Neural cell (in vitro differentiated cells): Measurements from ENCODE around the gene DAGLA. TPM values are rescaled to one million over a fixed set of nuclear protein-coding genes. Genes with fewer than 3 reads are reported as not detected.

Experiments
- H2AFZ ChIP-seq: fragments of 200-600, 300-800 bp; sonication (generic), shearing (Covaris generic); 2 replicates; pipeline ENCODE4 v1.6.0; 2014; ENCODE audit warnings: low read depth, mild to moderate bottlenecking, antibody characterized with exemption, low read length, moderate library complexity
- H3F3A ChIP-seq: fragments of 200-600 bp; shearing (Covaris generic); 2 replicates; pipeline ENCODE4 v1.6.1; 2016; ENCODE audit warnings: mild to moderate bottlenecking, moderate library complexity, mixed read lengths, antibody characterized with exemption, low read length; ENCODE audit not compliant: insufficient read depth, poor library complexity, severe bottlenecking
- H3K27ac ChIP-seq: fragments of 200-600, 300-800 bp; sonication (generic), shearing (Covaris generic); 2 replicates; pipeline ENCODE4 v1.5.1; 2014; ENCODE audit warnings: mild to moderate bottlenecking, low read length, moderate library complexity
- H3K27me3 ChIP-seq: fragments of 300-800, 200-600 bp; sonication (generic), shearing (Covaris generic); 2 replicates; pipeline ENCODE4 v1.6.0; 2014; ENCODE audit warnings: mild to moderate bottlenecking, low read depth, low read length, moderate library complexity; ENCODE audit not compliant: insufficient read depth
- H3K36me3 ChIP-seq: fragments of 300-800, 200-600 bp; sonication (generic), shearing (Covaris generic); 2 replicates; pipeline ENCODE4 v1.5.1; 2014; ENCODE audit warnings: mild to moderate bottlenecking, antibody characterized with exemption, low read length, moderate library complexity; ENCODE audit not compliant: insufficient read depth
- H3K4me2 ChIP-seq: fragments of 300-800, 200-600 bp; sonication (generic), shearing (Covaris generic); 2 replicates; pipeline ENCODE4 v1.6.0; 2014; ENCODE audit warnings: mild to moderate bottlenecking, low read length
- H3K4me3 ChIP-seq: fragments of 300-800, 200-600 bp; sonication (generic), shearing (Covaris generic); 2 replicates; pipeline ENCODE4 v1.5.1; 2014; ENCODE audit warnings: mild to moderate bottlenecking, low read length, moderate library complexity
- H3K79me2 ChIP-seq: fragments of 200-600 bp; shearing (Covaris generic); replicated peaks from 2 replicates; pipeline ENCODE4 v1.6.0; 2014; ENCODE audit warnings: mild to moderate bottlenecking, low read length, moderate library complexity; ENCODE audit not compliant: insufficient read depth
- H3K9ac ChIP-seq: fragments of 300-800, 200-600 bp; sonication (generic), shearing (Covaris generic); 2 replicates; pipeline ENCODE4 v1.6.1; 2016; ENCODE audit warnings: mild to moderate bottlenecking, low read length, mixed read lengths
- H3K9me2 ChIP-seq: fragments of 200-600 bp; shearing (Covaris generic); 2 replicates; pipeline ENCODE4 v1.6.1; 2016; ENCODE audit warnings: mild to moderate bottlenecking, low read length, mixed read lengths; ENCODE audit not compliant: insufficient read depth
- H3K9me3 ChIP-seq: fragments of 200-600, 300-800 bp; sonication (generic), shearing (Covaris generic); 2 replicates; pipeline ENCODE4 v1.6.1; 2016; ENCODE audit warnings: mild to moderate bottlenecking, mixed run types, low read length, moderate library complexity, mixed read lengths
- H4K20me1 ChIP-seq: fragments of 200-600 bp; shearing (Covaris generic); 2 replicates; pipeline ENCODE4 v1.6.1; 2016; ENCODE audit warnings: mild to moderate bottlenecking, mixed run types; ENCODE audit not compliant: insufficient read depth
- CTCF ChIP-seq: fragments of 450-650 bp; IDR thresholded peaks from 2 replicates; pipeline ENCODE4 v1.5.1; 2014; ENCODE audit warnings: antibody characterized with exemption, mild to moderate bottlenecking, moderate library complexity; ENCODE audit not compliant: poor library complexity, severe bottlenecking
- EP300 ChIP-seq: fragments of 450-650 bp; conservative IDR thresholded peaks from 2 replicates; pipeline ENCODE4 v1.6.1; 2014; ENCODE audit warnings: antibody characterized with exemption, mild to moderate bottlenecking, moderate library complexity; ENCODE audit not compliant: poor library complexity, severe bottlenecking
- EZH2 ChIP-seq: fragments of 200-600, 300-800 bp; shearing (Covaris generic), sonication (generic); IDR thresholded peaks from 2 replicates; pipeline ENCODE4 v1.6.1; 2014; ENCODE audit warnings: antibody characterized with exemption, low read length, borderline replicate concordance, mild to moderate bottlenecking; ENCODE audit not compliant: insufficient read depth, poor library complexity, severe bottlenecking
- MXI1 ChIP-seq: fragments of 450-650 bp; conservative IDR thresholded peaks from 2 replicates; pipeline ENCODE4 v1.6.1; 2014; ENCODE audit warnings: antibody characterized with exemption, mild to moderate bottlenecking; ENCODE audit not compliant: poor library complexity, severe bottlenecking
- POLR2AphosphoS5 ChIP-seq: IDR thresholded peaks from 2 replicates; pipeline ENCODE4 v1.6.1; 2012
- RAD21 ChIP-seq: fragments of 450-650 bp; conservative IDR thresholded peaks from 2 replicates; pipeline ENCODE4 v1.6.1; 2014; ENCODE audit warnings: antibody characterized with exemption, mild to moderate bottlenecking, moderate library complexity
- SMC3 ChIP-seq: fragments of 450-650 bp; conservative IDR thresholded peaks from 2 replicates; pipeline ENCODE4 v1.6.1; 2014; ENCODE audit warnings: antibody characterized with exemption, mild to moderate bottlenecking, moderate library complexity; ENCODE audit not compliant: poor library complexity
- TAF1 ChIP-seq: IDR thresholded peaks from 2 replicates; pipeline ENCODE4 v1.6.1; 2012; ENCODE audit warnings: low read depth
- polyA plus RNA-seq: library from polyadenylated mRNA; depleted of rRNA; stranded (reverse); fragments of >200 nt; gene quantifications from 2 replicates; pipeline ENCODE4 v1.2.3, GENCODE V29; 2014
- TF ChIP-seq, protein P1 (sequence below): IDR thresholded peaks from 2 replicates; pipeline ENCODE4 v1.6.1; 2012; ENCODE audit warnings: borderline replicate concordance

The DAGLA gene
- polyA plus RNA-seq, 1 donor from 2014 or later: 4.5 TPM

DNA sequence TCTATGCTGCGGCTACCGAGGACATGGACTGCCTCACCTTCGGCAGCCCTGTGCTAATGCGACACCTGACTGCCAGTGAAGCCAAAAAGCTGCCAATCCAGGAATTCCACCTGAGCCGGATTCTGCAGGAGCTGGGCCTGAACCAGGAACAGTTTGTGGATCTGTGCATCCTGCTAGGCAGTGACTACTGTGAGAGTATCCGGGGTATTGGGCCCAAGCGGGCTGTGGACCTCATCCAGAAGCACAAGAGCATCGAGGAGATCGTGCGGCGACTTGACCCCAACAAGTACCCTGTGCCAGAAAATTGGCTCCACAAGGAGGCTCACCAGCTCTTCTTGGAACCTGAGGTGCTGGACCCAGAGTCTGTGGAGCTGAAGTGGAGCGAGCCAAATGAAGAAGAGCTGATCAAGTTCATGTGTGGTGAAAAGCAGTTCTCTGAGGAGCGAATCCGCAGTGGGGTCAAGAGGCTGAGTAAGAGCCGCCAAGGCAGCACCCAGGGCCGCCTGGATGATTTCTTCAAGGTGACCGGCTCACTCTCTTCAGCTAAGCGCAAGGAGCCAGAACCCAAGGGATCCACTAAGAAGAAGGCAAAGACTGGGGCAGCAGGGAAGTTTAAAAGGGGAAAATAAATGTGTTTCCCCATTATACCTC, 115.8 kb downstream of the DAGLA start:
- Histone ChIP-seq H3K4me2 (no peak overlapping the region), H3K4me3 (no peak overlapping the region), H3K9me3 (no peaks in the 10 kb centered on the region), H3K9me2 (no peaks in the 10 kb centered on the region), H3K36me3 (no peaks in the 10 kb centered on the region), H4K20me1 (no peaks in the 10 kb centered on the region), H2AFZ (no peak overlapping the region), H3K27me3 (no peaks in the 10 kb centered on the region), H3K79me2 (peaks cover 25% of the 10 kb centered on the region), H3K9ac (no peak overlapping the region), H3K27ac (no peak overlapping the region), H3F3A (no peaks in the 10 kb centered on the region)
- TF ChIP-seq MXI1 (no peak), CTCF (no peak), EZH2 (no peak), TAF1 (no peak), EP300 (no peak), RAD21 (no peak), POLR2AphosphoS5 (no peak), SMC3 (no peak)
- TF ChIP-seq, protein P1, sequence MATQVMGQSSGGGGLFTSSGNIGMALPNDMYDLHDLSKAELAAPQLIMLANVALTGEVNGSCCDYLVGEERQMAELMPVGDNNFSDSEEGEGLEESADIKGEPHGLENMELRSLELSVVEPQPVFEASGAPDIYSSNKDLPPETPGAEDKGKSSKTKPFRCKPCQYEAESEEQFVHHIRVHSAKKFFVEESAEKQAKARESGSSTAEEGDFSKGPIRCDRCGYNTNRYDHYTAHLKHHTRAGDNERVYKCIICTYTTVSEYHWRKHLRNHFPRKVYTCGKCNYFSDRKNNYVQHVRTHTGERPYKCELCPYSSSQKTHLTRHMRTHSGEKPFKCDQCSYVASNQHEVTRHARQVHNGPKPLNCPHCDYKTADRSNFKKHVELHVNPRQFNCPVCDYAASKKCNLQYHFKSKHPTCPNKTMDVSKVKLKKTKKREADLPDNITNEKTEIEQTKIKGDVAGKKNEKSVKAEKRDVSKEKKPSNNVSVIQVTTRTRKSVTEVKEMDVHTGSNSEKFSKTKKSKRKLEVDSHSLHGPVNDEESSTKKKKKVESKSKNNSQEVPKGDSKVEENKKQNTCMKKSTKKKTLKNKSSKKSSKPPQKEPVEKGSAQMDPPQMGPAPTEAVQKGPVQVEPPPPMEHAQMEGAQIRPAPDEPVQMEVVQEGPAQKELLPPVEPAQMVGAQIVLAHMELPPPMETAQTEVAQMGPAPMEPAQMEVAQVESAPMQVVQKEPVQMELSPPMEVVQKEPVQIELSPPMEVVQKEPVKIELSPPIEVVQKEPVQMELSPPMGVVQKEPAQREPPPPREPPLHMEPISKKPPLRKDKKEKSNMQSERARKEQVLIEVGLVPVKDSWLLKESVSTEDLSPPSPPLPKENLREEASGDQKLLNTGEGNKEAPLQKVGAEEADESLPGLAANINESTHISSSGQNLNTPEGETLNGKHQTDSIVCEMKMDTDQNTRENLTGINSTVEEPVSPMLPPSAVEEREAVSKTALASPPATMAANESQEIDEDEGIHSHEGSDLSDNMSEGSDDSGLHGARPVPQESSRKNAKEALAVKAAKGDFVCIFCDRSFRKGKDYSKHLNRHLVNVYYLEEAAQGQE: no peak

Other genes starting within 250 kb of the DAGLA start
- gene LRRC10B, start 171.6 kb upstream of the DAGLA start, polyA plus RNA-seq: 12.4 and 14.6 TPM in 2 replicates
- 14.0 and 21.8 TPM in 2 replicates for gene SYT7, start 99.3 kb upstream of the DAGLA start, polyA plus RNA-seq
- 0.16 and 0.86 TPM in 2 replicates for gene MYRF, start 72.2 kb downstream of the DAGLA start, polyA plus RNA-seq
- gene TMEM258, start 112.2 kb downstream of the DAGLA start, polyA plus RNA-seq: 134 and 141 TPM in 2 replicates
- gene FEN1, start 112.5 kb downstream of the DAGLA start, polyA plus RNA-seq: 27.2 and 33.9 TPM in 2 replicates
- 102 and 119 TPM in 2 replicates for gene FADS1, start 136.6 kb downstream of the DAGLA start, polyA plus RNA-seq
- gene FADS2, start 147.9 kb downstream of the DAGLA start, polyA plus RNA-seq: 145 and 152 TPM in 2 replicates
- 35.4 and 45.7 TPM in 2 replicates for gene FADS3, start 211.2 kb downstream of the DAGLA start, polyA plus RNA-seq
- 1.6 and 4.0 TPM in 2 replicates for gene RAB3IL1, start 237.2 kb downstream of the DAGLA start, polyA plus RNA-seq